Measurements from ENCODE around the gene B3GALT4. TPM values are rescaled to one million over a fixed set of nuclear protein-coding genes. Genes with fewer than 3 reads are reported as not detected.
"Not testable (repeated sequence)": the region's sequence is repeated elsewhere in the genome, so short reads cannot be mapped to it uniquely, and the experiment has no call there.

The B3GALT4 gene
- total and polyA plus RNA-seq, 11 donors, result 7.3 to 13.8 (median 9.0) TPM

DNA sequence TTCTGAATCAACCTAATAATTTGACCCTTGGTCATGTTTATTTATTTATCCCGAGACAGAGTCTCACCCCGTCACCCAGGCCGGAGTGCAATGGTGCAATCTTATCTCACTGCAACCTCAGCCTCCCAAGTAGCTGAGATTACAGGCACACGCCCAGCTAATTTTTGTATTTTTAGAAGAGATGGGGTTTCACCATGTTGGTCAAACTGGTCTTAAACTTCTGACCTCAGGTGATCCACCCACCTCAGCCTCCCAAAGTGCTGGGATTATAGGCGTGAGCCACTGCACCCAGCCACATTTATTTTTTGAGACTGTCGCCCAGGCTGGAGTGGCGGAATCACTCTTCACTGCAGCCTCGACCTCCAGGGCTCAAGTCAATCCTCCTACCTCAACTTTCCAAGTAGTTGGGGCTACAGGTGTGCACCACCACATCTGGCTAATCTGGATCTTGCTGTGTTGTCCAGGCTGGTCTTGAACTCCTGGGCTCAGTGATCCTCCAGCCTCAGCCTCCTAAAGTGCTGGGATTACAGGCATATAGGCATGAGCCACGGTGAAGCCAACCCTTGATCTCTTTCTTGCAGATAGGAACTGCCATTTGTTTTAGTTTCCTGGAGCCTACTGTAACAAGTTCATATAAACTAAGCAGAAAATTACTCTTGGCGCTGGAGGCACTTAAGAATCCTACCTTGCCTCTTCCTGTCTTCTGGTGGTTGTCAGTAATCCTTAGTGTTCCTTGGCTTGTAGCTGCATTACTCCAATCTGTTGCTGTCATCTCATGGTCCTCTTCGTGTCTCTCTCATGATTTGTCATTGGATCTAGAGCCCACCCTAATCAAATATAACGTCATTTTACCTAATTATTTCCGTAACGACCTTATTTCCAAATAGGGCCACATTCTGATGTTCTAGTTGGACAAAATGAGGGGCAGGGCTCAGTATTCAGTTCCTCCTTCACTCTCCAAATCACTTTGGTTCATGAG lies 2.7 kb upstream of the B3GALT4 start:
- H3K4me3 ChIP-seq, result peak overlapping the region in 1 of 12 donors; percentile 77
- intact Hi-C loops (cut with DNase I), result loop anchor here in 1 of 10 donors (2.0 kb wide), 1 partner anchor 15 kb away; the partner anchor contains the start of genes PFDN6 and WDR46
- peaks cover 15 to 83% (median 60%) of the 10 kb centered on the region in 12 donors for H3K4me1 ChIP-seq
- peak overlapping the region in 1 of 12 donors; percentile 42 for H3K27ac ChIP-seq
- WGBS, 4 donors, result 63 to 73% (median 68%) methylated on average over 14 of the region's 14 CpGs
- no peak for TF ChIP-seq POLR2A (IDR thresholded peaks at IDR 0.05)
- TF ChIP-seq, protein P1, sequence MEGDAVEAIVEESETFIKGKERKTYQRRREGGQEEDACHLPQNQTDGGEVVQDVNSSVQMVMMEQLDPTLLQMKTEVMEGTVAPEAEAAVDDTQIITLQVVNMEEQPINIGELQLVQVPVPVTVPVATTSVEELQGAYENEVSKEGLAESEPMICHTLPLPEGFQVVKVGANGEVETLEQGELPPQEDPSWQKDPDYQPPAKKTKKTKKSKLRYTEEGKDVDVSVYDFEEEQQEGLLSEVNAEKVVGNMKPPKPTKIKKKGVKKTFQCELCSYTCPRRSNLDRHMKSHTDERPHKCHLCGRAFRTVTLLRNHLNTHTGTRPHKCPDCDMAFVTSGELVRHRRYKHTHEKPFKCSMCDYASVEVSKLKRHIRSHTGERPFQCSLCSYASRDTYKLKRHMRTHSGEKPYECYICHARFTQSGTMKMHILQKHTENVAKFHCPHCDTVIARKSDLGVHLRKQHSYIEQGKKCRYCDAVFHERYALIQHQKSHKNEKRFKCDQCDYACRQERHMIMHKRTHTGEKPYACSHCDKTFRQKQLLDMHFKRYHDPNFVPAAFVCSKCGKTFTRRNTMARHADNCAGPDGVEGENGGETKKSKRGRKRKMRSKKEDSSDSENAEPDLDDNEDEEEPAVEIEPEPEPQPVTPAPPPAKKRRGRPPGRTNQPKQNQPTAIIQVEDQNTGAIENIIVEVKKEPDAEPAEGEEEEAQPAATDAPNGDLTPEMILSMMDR (IDR thresholded peaks at IDR 0.05), result no peak
- H3K9me3 ChIP-seq, result no peaks in the 10 kb centered on the region
- ATAC-seq (no peak), DNase-seq (no peak)
- H3K36me3 ChIP-seq, result peaks cover 0 to 58% (median 47%) of the 10 kb centered on the region in 9 donors
- no peaks in the 10 kb centered on the region for H3K27me3 ChIP-seq

DNA sequence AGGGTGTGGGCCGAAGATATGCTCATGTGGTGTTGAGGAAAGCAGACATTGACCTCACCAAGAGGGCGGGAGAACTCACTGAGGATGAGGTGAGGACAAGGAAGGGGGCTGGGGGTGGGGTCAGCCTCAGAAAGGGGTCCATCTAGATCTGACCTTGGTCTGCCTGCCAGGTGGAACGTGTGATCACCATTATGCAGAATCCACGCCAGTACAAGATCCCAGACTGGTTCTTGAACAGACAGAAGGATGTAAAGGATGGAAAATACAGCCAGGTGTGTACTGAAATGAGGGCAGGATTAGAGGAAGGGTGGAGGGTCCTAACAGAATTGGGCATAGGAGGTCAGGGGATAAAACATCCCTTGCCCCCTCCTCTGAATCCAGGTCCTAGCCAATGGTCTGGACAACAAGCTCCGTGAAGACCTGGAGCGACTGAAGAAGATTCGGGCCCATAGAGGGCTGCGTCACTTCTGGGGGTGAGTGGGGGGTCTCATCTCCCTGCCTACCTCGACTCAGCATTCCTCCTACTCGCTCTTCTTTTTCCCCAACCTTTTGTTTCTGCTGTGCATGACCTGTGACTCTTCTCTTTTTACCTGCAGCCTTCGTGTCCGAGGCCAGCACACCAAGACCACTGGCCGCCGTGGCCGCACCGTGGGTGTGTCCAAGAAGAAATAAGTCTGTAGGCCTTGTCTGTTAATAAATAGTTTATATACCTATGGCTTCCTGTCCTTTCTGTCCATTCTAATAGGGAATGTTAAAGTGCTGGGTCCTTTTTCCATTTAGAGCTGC lies 935 bp upstream of the B3GALT4 start:
- WGBS, 4 donors, result 81 to 85% (median 83%) methylated on average over 16 of the region's 16 CpGs
- peaks cover 11 to 75% (median 51%) of the 10 kb centered on the region in 12 donors for H3K4me1 ChIP-seq

DNA sequence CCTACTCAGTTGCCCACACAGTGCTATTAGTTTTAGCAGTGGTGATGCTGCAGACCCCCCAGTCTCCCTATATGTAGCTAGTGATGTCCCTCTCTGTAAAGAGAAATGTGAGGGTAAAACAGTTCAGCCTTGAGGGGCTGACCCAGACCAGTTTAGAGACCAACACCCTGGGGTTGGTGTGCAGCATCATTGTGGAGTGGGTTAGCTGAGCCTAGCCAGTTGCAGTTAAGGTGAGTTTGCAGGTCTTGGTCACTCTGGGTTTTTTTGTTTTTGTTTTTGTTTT lies 401 bp upstream of the B3GALT4 start:
- Histone ChIP-seq H3K4me3 (peak overlapping the region; percentile 47 to 87 (median 72)), H3K36me3 (peaks cover 0 to 75% (median 51%) of the 10 kb centered on the region in 9 donors), H3K27ac (peak overlapping the region; percentile 73 to 98 (median 92)), H3K4me1 (peaks cover 11 to 73% (median 50%) of the 10 kb centered on the region in 12 donors), H3K27me3 (no peaks in the 10 kb centered on the region), H3K9me3 (no peaks in the 10 kb centered on the region)
- DNase-seq, result no peak
- TF ChIP-seq, protein P1 (IDR thresholded peaks at IDR 0.05), result no peak
- no peak for TF ChIP-seq POLR2A (IDR thresholded peaks at IDR 0.05)
- intact Hi-C loops (cut with DNase I), result loop anchor here in 1 of 10 donors (5.0 kb wide), 1 partner anchor 36 kb away; the partner anchor contains the start of gene TAPBP
- no peak for ATAC-seq

More for the DNA sequence above, 935 bp upstream of the B3GALT4 start:
- not testable (repeated sequence) for DNase-seq, H3K27me3 ChIP-seq, ATAC-seq, H3K9me3 ChIP-seq
- H3K4me3 ChIP-seq, result peak overlapping the region in 11 of 12 donors; percentile 47 to 87 (median 74)
- intact Hi-C loops (cut with DNase I), result loop anchor here in 1 of 10 donors (5.0 kb wide), 1 partner anchor 36 kb away; the partner anchor contains the start of gene TAPBP
- H3K27ac ChIP-seq, result peak overlapping the region in 9 of 12 donors; percentile 86 to 98 (median 93)
- peaks cover 0 to 71% (median 51%) of the 10 kb centered on the region in 9 donors for H3K36me3 ChIP-seq

DNA sequence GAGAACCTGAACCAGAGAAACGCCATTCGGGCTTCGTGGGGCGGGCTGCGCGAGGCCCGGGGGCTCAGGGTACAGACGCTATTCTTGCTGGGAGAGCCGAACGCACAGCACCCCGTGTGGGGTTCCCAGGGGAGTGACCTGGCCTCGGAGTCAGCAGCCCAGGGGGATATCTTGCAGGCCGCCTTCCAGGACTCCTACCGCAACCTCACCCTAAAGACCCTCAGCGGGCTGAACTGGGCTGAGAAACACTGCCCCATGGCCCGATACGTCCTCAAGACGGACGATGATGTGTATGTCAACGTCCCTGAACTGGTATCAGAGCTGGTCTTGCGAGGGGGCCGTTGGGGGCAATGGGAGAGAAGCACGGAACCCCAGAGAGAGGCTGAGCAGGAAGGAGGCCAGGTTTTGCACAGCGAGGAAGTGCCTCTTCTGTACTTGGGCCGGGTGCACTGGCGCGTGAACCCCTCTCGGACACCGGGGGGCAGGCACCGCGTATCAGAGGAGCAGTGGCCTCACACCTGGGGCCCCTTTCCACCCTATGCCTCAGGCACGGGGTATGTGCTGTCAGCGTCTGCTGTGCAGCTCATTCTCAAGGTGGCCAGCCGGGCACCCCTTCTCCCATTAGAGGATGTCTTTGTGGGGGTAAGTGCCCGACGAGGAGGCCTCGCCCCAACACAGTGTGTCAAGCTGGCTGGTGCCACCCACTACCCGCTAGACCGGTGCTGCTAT lies 904 bp downstream of the B3GALT4 start:
- 35 to 41% (median 37%) methylated on average over 25 to 39 of the region's 39 CpGs for WGBS, 4 donors
- intact Hi-C loops (cut with DNase I), result loop anchor here in 2 of 10 donors (1.0 to 5.0 kb wide), 2 partner anchors 21 to 34 kb away; partner anchors contain the start of gene TAPBP (in 1 of the 2)
- H3K4me3 ChIP-seq, result peak overlapping the region; percentile 47 to 87 (median 72)
- peaks cover 8 to 69% (median 43%) of the 10 kb centered on the region in 12 donors for H3K4me1 ChIP-seq
- no peaks in the 10 kb centered on the region for H3K27me3 ChIP-seq
- DNase-seq (no peak), ATAC-seq (peak in 2 of 4 donors; percentile 5 to 18)
- no peaks in the 10 kb centered on the region for H3K9me3 ChIP-seq
- TF ChIP-seq POLR2A (IDR thresholded peaks at IDR 0.05), result no peak
- TF ChIP-seq, protein P1 (IDR thresholded peaks at IDR 0.05), result no peak
- peaks cover 0 to 85% (median 57%) of the 10 kb centered on the region in 9 donors for H3K36me3 ChIP-seq
- peak overlapping the region; percentile 73 to 98 (median 92) for H3K27ac ChIP-seq
